GM20000 (cell line): ENCODE results near the gene STK25.

Experiments
- DNase-seq: peaks from one replicate; pipeline ENCODE4 v3.0.0; 2012; ENCODE audit warnings: low spot score
- CTCF ChIP-seq: IDR thresholded peaks from 2 replicates; pipeline ENCODE4 v1.5.1; 2012; ENCODE audit warnings: mild to moderate bottlenecking, control low read depth; ENCODE audit errors: extremely low read depth, missing control alignments

Gene STK25

GRCh38 chr2:241516520-241516965, 8.2 kb upstream of the STK25 start:
- DNase-seq: no peak
- TF ChIP-seq CTCF: no peak

- peak; percentile 84 for DNase-seq
- no peak for TF ChIP-seq CTCF
These were observed 6.8 kb upstream of the STK25 start for GRCh38 chr2:241514986-241515737.

GRCh38 chr2:241514553-241514952, 6.2 kb upstream of the STK25 start:
- DNase-seq: no peak

GRCh38 chr2:241511091-241511741, 2.8 kb upstream of the STK25 start:
- DNase-seq: no peak
- no peak for TF ChIP-seq CTCF

More at GRCh38 chr2:241514553-241514952, 6.2 kb upstream of the STK25 start:
- TF ChIP-seq CTCF: no peak

- DNase-seq: no peak
- no peak for TF ChIP-seq CTCF
These were observed 886 bp upstream of the STK25 start for GRCh38 chr2:241509155-241509784.

GRCh38 chr2:241507430-241508239, 749 bp downstream of the STK25 start:
- DNase-seq: peak; percentile 56

More at GRCh38 chr2:241507430-241508239, 749 bp downstream of the STK25 start:
- TF ChIP-seq CTCF: no peak
